NCI-H345 treated with DMSO at 0.1 percent for 48 hours (cell line): ENCODE results near the gene UTF1.

ENCODE experiments used
- DNase-seq: peaks from one replicate; lab custom pipeline; 2025; ENCODE audit not compliant: unreplicated experiment; lab: John Stamatoyannopoulos, UW

Gene UTF1

GRCh38 chr10:133243593-133243992 is 13.6 kb downstream of the UTF1 start:
- no peak for DNase-seq

GRCh38 chr10:133245439-133246235 is 15.6 kb downstream of the UTF1 start:
- no peak for DNase-seq

GRCh38 chr10:133246236-133246626 is 16.2 kb downstream of the UTF1 start:
- no peak for DNase-seq

GRCh38 chr10:133247681-133248333 is 17.8 kb downstream of the UTF1 start:
- DNase-seq, result no peak

- no peak for DNase-seq
Measured at GRCh38 chr10:133248334-133248715, 18.3 kb downstream of the UTF1 start.

GRCh38 chr10:133249094-133249780 is 19.2 kb downstream of the UTF1 start:
- DNase-seq, result no peak

GRCh38 chr10:133249975-133250754 is 20.1 kb downstream of the UTF1 start:
- no peak for DNase-seq

- no peak for DNase-seq
Measured at GRCh38 chr10:133251388-133252222, 21.6 kb downstream of the UTF1 start.

- DNase-seq, result no peak
Measured at GRCh38 chr10:133252223-133252552, 22.2 kb downstream of the UTF1 start.

GRCh38 chr10:133253361-133253955 is 23.4 kb downstream of the UTF1 start:
- DNase-seq, result no peak

GRCh38 chr10:133254421-133255120 is 24.6 kb downstream of the UTF1 start:
- no peak for DNase-seq

GRCh38 chr10:133255323-133255722 is 25.3 kb downstream of the UTF1 start:
- DNase-seq, result no peak

GRCh38 chr10:133257489-133258065 is 27.6 kb downstream of the UTF1 start:
- no peak for DNase-seq

GRCh38 chr10:133258066-133258817 is 28.2 kb downstream of the UTF1 start:
- no peak for DNase-seq

GRCh38 chr10:133258818-133259601 is 29.0 kb downstream of the UTF1 start:
- DNase-seq, result no peak

GRCh38 chr10:133259602-133259989 is 29.6 kb downstream of the UTF1 start:
- no peak for DNase-seq

- no peak for DNase-seq
Measured at GRCh38 chr10:133260895-133261725, 31.1 kb downstream of the UTF1 start.
